ENCODE data around the gene ZNF467.

ZNF467 gene

DNA sequence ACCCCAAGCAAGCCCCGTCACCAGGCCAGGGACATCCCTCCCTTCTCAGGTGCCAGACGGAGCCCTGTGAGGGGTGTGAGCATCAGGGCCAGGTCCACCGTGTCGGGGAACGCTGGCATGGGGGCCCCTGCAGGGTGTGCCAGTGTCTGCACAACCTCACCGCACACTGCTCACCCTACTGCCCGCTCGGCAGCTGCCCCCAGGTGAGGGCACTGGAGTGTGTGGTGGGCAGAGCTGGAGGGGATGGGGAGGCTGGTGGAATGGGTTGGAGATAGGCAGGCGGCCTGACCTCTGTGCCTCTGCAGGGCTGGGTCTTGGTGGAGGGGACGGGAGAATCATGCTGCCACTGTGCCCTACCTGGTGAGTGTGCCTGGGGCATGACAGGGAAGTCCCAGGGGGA is 19.9 kb upstream of the ZNF467 start:
- Histone ChIP-seq H3K4me1 (no peaks in the 10 kb centered on the region), H3K27me3 (ENCODE audit: control insufficient read depth, insufficient read depth, low read length) (no peaks in the 10 kb centered on the region), H3K9me3 (ENCODE audit: control insufficient read depth, low read length) (no peaks in the 10 kb centered on the region), H3K9ac (no peak overlapping the region), H2AFZ (no peak overlapping the region), H3K36me3 (ENCODE audit: control insufficient read depth, insufficient read depth, low read length) (no peaks in the 10 kb centered on the region), H3K4me3 (ENCODE audit: low read depth, low read length) (no peak overlapping the region), H3K27ac (no peak overlapping the region), H3K79me2 (no peaks in the 10 kb centered on the region), H3K4me2 (ENCODE audit: low read length) (no peak overlapping the region)
- TF ChIP-seq, protein P1, sequence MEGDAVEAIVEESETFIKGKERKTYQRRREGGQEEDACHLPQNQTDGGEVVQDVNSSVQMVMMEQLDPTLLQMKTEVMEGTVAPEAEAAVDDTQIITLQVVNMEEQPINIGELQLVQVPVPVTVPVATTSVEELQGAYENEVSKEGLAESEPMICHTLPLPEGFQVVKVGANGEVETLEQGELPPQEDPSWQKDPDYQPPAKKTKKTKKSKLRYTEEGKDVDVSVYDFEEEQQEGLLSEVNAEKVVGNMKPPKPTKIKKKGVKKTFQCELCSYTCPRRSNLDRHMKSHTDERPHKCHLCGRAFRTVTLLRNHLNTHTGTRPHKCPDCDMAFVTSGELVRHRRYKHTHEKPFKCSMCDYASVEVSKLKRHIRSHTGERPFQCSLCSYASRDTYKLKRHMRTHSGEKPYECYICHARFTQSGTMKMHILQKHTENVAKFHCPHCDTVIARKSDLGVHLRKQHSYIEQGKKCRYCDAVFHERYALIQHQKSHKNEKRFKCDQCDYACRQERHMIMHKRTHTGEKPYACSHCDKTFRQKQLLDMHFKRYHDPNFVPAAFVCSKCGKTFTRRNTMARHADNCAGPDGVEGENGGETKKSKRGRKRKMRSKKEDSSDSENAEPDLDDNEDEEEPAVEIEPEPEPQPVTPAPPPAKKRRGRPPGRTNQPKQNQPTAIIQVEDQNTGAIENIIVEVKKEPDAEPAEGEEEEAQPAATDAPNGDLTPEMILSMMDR (IDR thresholded peaks at IDR 0.05), result no peak

DNA sequence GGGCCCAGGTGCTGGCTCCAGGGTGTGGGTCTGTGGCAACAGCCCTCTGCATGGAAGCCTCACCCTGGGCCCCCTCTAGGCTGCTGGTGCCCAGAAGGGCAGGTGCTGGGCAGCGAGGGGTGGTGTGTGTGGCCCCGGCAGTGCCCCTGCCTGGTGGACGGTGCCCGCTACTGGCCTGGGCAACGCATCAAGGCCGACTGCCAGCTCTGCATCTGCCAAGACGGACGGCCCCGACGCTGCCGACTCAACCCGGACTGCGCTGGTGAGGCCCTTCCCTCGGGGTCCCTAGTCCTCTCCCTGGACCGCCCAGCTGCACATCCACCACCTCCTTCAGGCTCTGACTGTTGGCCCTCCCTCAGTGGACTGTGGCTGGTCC is 18.8 kb upstream of the ZNF467 start:
- no peak overlapping the region for H3K9ac ChIP-seq

GRCh38 chr7:149791411-149792219 is 18.2 kb upstream of the ZNF467 start:
- Histone ChIP-seq H3K27me3 (ENCODE audit: control insufficient read depth, insufficient read depth, low read length) (no peaks in the 10 kb centered on the region), H3K9me3 (ENCODE audit: control insufficient read depth, low read length) (no peaks in the 10 kb centered on the region), H3K36me3 (ENCODE audit: control insufficient read depth, insufficient read depth, low read length) (no peaks in the 10 kb centered on the region), H3K4me3 (ENCODE audit: low read depth, low read length) (no peak overlapping the region), H2AFZ (no peak overlapping the region), H3K4me1 (peaks cover 3% of the 10 kb centered on the region), H3K27ac (no peak overlapping the region), H3K9ac (no peak overlapping the region), H3K79me2 (no peaks in the 10 kb centered on the region), H3K4me2 (ENCODE audit: low read length) (no peak overlapping the region)
- TF ChIP-seq, protein P1 (IDR thresholded peaks at IDR 0.05), result no peak

More for the DNA sequence above, 18.8 kb upstream of the ZNF467 start:
- Histone ChIP-seq H3K4me1 (peaks cover 3% of the 10 kb centered on the region), H3K79me2 (no peaks in the 10 kb centered on the region), H3K4me2 (ENCODE audit: low read length) (no peak overlapping the region), H3K4me3 (ENCODE audit: low read depth, low read length) (no peak overlapping the region), H3K27me3 (ENCODE audit: control insufficient read depth, insufficient read depth, low read length) (no peaks in the 10 kb centered on the region), H3K27ac (no peak overlapping the region), H2AFZ (no peak overlapping the region), H3K9me3 (ENCODE audit: control insufficient read depth, low read length) (no peaks in the 10 kb centered on the region), H3K36me3 (ENCODE audit: control insufficient read depth, insufficient read depth, low read length) (no peaks in the 10 kb centered on the region)
- TF ChIP-seq, protein P1 (IDR thresholded peaks at IDR 0.05), result no peak

DNA sequence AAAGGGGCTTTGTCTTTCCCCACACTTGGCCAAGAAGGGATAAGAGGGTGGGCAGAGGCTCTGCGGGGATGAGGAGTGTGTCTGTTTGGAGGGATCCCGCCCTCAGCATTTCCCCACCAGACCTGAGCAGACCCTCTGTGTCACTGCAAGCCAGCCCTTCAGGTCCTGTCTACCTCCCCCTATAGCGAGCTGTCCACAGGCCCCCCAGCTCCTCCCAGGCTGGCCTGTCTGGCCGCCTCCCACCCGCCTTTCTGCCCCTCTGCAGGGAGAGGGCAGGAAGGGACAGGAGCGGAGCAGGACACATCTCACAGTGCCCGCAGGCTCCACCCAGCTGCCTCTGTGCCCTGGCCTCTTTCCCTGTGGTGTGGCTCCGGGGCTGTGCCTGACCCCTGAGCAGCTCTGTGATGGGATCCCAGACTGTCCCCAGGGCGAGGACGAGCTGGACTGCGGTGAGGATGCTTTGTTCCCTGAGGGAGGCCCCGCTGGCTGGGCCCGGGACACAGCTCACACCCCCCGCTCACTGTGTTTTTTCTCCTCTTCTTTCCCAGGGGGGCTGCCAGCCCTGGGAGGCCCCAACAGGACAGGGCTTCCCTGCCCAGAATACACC is 17.5 kb upstream of the ZNF467 start:
- no peaks in the 10 kb centered on the region for H3K27me3 ChIP-seq (ENCODE audit: control insufficient read depth, insufficient read depth, low read length)
- TF ChIP-seq, protein P1 (IDR thresholded peaks at IDR 0.05), result no peak
- no peak overlapping the region for H2AFZ ChIP-seq
- H3K9ac ChIP-seq, result no peak overlapping the region
- no peaks in the 10 kb centered on the region for H3K36me3 ChIP-seq (ENCODE audit: control insufficient read depth, insufficient read depth, low read length)
- H3K9me3 ChIP-seq (ENCODE audit: control insufficient read depth, low read length), result no peaks in the 10 kb centered on the region
- no peak overlapping the region for H3K4me3 ChIP-seq (ENCODE audit: low read depth, low read length)
- peaks cover 3% of the 10 kb centered on the region for H3K4me1 ChIP-seq
- no peak overlapping the region for H3K27ac ChIP-seq
- H3K79me2 ChIP-seq, result no peaks in the 10 kb centered on the region
- no peak overlapping the region for H3K4me2 ChIP-seq (ENCODE audit: low read length)

Measured in parathyroid adenoma (tissue), 2 donors.